GM21423 (cell line): Measurements from ENCODE around the gene CYP11A1.

Experiments
- ATAC-seq: cut with Tn5 transposase; IDR thresholded peaks from one replicate; pipeline ENCODE4 v1.9.1; 2021; ENCODE audit warnings: mild to moderate bottlenecking, moderate library complexity; ENCODE audit not compliant: unreplicated experiment

The CYP11A1 gene

GRCh38 chr15:74367296-74367854 is at the start of gene CYP11A1:
Gene CYP11A1 (minus strand): TSS chr15:74367646. CDS start chr15:74367585, 61 bp downstream.
- ATAC-seq: no peak

- ATAC-seq: no peak
Measured at GRCh38 chr15:74417225-74417624, 49.8 kb upstream of the CYP11A1 start.

GRCh38 chr15:74415966-74416916 is 48.8 kb upstream of the CYP11A1 start:
- ATAC-seq: no peak

DNA sequence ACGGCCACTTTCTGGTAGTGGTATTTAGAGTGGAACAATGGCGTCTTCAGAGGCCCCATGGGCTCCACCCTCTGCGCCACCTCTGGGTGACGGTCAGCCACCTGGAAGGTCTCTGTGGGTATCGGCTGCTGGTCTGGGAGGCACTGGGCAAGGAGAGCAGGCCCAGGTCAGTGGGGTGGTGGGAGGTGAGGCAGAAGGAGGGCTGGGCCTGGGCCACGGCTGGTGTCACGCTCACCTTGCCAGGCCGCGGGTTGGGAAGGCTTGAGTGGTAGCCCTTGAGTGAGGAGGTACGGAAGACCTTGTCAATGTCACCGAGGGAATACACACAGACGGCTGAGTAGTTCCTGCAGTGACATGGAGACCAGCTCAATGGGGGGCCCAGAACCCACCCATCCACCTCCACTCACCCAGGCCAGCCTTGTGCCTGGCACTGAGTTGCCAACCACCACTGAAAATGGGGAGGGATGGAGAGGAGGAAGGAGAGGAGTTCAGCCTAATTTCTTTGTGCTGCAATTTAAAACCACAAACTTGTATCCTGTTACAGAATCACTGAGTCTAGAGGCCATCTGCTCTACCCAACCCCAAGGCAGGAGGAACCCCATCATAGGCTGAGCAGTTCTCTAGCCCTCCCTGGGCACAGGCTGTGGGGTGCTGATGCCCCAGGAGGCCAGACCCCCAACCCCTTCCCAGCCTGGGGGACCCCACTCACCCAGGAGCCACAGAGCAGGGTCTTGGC is 47.3 kb upstream of the CYP11A1 start:
- ATAC-seq: no peak

DNA sequence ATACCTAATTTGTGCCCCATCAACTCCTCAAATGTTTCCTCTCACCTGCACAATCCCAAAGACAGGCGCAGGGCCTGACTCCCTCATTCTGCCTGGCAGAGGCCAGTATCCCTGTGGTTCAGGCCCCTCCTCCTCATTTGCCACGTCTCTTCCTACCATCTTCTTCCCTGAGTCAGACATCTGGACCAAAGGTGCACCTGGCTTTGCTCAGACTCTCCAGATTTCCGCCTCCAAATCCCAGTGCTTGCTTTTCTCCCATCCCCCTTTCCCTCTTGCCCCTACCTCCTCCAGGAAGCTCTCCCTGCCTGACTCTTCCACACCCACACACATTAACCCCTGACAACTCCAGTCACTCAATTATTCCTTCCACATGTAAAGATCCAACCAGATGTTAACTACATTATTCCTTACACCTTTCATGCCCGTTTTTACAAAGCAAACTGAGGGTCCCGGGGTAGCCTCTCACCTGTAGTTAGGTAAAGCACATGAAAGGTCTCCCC is 46.7 kb upstream of the CYP11A1 start:
- ATAC-seq: no peak

DNA sequence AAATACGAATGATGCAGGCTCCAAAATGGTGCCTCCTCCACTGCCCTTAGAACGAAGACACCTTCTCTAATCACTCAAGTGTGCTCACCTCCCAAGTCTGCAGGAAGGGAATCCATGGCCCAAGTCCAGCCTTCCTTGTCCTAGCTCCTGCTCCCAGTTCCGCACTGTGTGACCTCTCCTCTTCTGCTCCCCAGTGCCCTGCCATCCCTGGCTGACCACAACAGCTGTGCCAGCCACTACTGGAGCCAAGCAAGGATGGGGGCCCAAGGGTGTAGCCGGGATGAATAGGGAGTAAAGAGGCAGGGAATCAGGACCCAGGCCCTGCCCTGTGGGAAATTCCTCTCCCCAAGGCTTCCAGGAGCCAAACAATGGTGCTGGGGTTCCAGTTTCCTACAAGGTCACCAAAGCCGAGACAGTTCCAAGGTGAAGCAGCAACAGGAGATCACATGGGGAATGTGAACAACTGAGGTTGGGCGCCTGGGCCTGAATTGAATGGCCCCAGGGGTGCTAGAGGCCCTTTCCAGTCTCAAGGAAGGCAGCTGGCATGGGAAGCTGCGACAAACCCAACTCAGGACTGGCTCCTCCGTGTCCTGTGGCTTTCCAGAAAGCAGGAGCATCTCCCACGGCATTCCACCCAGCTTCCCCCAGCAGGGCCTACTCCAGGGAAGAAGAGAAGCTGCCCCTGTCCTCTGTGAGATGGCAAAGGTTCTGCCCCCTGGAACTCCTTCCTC is 46.1 kb upstream of the CYP11A1 start:
- no peak for ATAC-seq

- ATAC-seq: no peak
Measured at GRCh38 chr15:74412159-74412558, 44.7 kb upstream of the CYP11A1 start.

- ATAC-seq: no peak
Measured at GRCh38 chr15:74411686-74412085, 44.2 kb upstream of the CYP11A1 start.

GRCh38 chr15:74410502-74410901 is 43.1 kb upstream of the CYP11A1 start:
- ATAC-seq: no peak

GRCh38 chr15:74409225-74409624 is 41.8 kb upstream of the CYP11A1 start:
- no peak for ATAC-seq

GRCh38 chr15:74408815-74409214 is 41.4 kb upstream of the CYP11A1 start:
- no peak for ATAC-seq

- no peak for ATAC-seq
Measured at GRCh38 chr15:74408385-74408784, 40.9 kb upstream of the CYP11A1 start.

DNA sequence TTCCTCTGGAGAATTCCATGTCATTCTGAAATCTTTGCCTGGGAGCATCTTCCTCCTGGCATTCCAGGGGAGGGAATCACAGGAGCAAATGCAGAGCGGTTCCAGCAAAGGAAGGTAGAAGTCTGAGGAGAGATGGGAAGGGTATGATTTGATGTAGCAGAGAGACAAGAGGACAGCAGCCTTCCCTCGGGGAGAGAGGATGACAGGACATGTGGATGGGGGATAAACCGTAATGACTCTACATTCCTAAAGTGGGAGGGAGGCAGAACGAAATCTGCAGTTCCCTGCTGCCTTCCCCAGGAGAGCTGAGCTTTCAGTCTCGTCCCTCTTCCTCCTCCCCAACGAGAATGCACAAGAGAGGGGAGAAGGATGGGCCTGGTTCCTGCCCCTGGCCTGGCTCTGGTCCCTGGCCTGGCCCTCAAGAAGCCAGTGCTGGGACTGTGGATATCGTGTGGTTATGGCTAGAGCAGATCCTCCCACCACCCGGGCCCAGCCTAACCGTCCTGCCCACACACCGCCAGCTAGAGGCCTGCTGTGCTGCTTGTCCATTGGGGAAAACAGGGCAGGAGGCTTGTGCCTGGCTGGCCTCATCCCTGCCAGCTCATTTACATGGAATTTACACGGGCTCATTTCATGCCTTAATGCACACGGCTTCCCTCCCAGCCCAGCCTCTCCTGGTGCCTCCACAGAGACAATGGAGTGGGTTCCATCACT is 39.7 kb upstream of the CYP11A1 start:
- no peak for ATAC-seq

DNA sequence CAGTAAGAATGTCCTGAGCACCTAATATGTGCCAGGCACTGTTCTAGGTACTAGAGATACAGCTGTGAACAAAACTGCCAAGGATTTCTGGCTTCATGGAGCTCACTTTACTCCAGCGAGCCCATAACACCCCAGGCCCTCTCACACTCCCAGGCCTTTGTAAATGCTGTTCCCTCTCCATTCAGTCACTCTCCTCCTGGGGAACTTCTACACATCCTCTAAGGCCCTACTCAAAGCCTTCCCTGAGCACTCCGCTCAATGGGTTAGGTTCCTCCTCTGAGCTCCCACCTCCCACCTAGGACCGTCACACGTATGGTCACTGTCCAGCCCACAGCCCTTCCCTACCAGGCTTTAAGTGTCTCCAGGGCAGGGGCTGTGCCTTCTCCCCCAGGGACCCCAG is 39.1 kb upstream of the CYP11A1 start:
- ATAC-seq: no peak

GRCh38 chr15:74405823-74406222 is 38.4 kb upstream of the CYP11A1 start:
- ATAC-seq: no peak

- peak; percentile 27 for ATAC-seq
Measured at GRCh38 chr15:74403991-74404563, 36.6 kb upstream of the CYP11A1 start.

GRCh38 chr15:74403588-74403919 is 36.1 kb upstream of the CYP11A1 start:
- ATAC-seq: no peak

DNA sequence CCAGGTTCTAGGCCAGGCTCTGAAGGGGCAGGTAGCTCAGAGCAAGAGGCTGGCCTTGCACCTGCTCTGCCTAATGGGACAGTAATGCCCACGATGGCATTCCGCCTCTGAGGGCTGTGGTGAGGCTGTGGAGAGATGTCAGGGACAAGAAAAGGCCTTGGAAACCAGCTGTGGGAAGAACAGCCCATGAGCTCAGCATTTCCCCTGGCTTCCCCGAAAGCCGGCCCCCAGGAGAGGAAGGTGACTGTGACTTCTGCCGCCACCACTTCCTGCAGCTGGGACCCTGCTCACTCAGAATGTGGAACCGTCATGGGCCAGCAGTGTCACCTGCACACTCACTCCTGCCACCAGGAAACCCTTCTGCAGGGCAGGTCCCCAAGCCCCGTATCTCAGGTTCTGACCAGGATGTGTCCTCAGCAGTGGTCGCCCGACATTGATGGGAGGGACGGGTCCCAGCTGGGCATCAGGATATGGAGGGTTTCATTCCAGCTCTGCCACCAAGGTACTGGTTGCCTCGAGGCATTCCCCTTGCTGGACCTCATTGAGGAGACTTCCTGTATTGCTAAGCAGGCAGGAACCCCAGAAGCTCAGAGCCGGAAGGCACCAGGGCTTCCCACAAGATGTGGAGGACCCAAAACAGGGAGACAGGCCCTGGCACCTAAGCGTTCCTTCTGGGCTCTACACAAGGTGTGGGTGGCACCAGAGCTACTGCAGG is 35.6 kb upstream of the CYP11A1 start:
- peak; percentile 31 for ATAC-seq

DNA sequence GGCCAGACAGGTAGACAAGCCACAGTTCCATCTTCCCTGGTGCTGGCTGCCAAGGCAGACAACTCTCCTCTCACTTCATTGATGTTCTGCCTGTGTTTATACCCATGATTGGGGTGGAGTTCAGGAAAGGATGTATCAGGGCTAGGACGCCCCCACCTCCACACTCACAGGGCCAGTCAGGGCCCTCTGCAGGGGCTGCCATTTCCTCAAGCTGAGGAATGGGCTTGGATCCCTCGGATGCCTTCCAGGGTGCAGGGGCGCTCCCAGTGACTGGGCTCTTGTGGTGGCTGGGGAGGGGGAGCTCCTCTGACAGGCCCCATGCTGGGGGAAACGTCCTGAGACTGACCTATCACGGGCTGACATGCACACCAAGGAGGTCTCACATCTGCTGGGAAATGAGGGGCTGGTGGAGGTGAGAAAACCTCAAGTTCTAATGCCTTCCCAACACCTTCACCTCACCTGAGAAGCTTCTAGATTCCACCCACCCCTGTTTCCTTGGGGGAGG is 34.9 kb upstream of the CYP11A1 start:
- ATAC-seq: no peak
